Neuronal stem cell (in vitro differentiated cells): ENCODE measurements around the gene PNPLA2. TPM values are rescaled to one million over a fixed set of nuclear protein-coding genes. Genes with fewer than 3 reads are reported as not detected.

Experiments
- DNase-seq: peaks from one replicate; pipeline ENCODE4 v3.0.0-alpha.2; 2013; ENCODE audit warnings: low spot score
- H2AFZ ChIP-seq: one replicate; pipeline ENCODE4 v1.6.1; 2013; ENCODE audit warnings: mild to moderate bottlenecking, low read length, inconsistent platforms
- H2AK5ac ChIP-seq: 2 replicates; pipeline ENCODE4 v1.6.1; 2013; ENCODE audit warnings: low read depth, mild to moderate bottlenecking, inconsistent platforms, low read length, moderate library complexity, mixed read lengths
- H2BK120ac ChIP-seq: 2 replicates; pipeline ENCODE4 v1.6.1; 2013; ENCODE audit warnings: low read depth, mild to moderate bottlenecking, inconsistent platforms, low read length, moderate library complexity, mixed read lengths
- H2BK12ac ChIP-seq: one replicate; pipeline ENCODE4 v1.6.1; 2013; ENCODE audit warnings: low read length, inconsistent platforms
- H2BK15ac ChIP-seq: 2 replicates; pipeline ENCODE4 v1.6.1; 2013; ENCODE audit warnings: mild to moderate bottlenecking, low read length, inconsistent platforms, mixed read lengths
- H2BK5ac ChIP-seq: one replicate; pipeline ENCODE4 v1.6.1; 2013; ENCODE audit warnings: inconsistent platforms, mild to moderate bottlenecking, low read length, moderate library complexity
- H3K14ac ChIP-seq: one replicate; pipeline ENCODE4 v1.6.1; 2013; ENCODE audit warnings: low read length, inconsistent platforms
- H3K18ac ChIP-seq: 2 replicates; pipeline ENCODE4 v1.6.1; 2013; ENCODE audit warnings: low read length, inconsistent platforms
- H3K23ac ChIP-seq: 2 replicates; pipeline ENCODE4 v1.6.1; 2013; ENCODE audit warnings: low read depth, mild to moderate bottlenecking, mixed read lengths, low read length, inconsistent platforms; ENCODE audit not compliant: poor library complexity
- H3K27ac ChIP-seq: replicated peaks from 3 replicates; pipeline ENCODE4 v1.5.1; 2013; ENCODE audit warnings: low read length, inconsistent platforms
- H3K27me3 ChIP-seq, 3 experiments: 2 replicates each; pipeline ENCODE4 v1.6.1; 2013; ENCODE audit warnings: low read length in 3 of 3, mild to moderate bottlenecking in 2 of 3, inconsistent platforms in 1 of 3, low read depth in 1 of 3, mixed read lengths in 1 of 3, moderate library complexity in 1 of 3; ENCODE audit not compliant: control insufficient read depth in 3 of 3, insufficient read depth in 3 of 3
- H3K36me3 ChIP-seq, 2 donors: replicated peaks in 1 of 2; 2 replicates each; pipeline ENCODE4 v1.6.1; 2013; ENCODE audit warnings: low read length in 2 of 2; ENCODE audit not compliant: control insufficient read depth in 2 of 2, insufficient read depth in 2 of 2
- H3K4ac ChIP-seq: 2 replicates; pipeline ENCODE4 v1.6.1; 2013; ENCODE audit warnings: inconsistent platforms, mild to moderate bottlenecking, low read length, moderate library complexity
- H3K4me1 ChIP-seq, 2 donors: 1 replicate in 1 of 2; 2 replicates in 1 of 2; pipeline ENCODE4 v1.6.1; 2013; ENCODE audit warnings: low read length in 2 of 2, low read depth in 1 of 2; ENCODE audit not compliant: control insufficient read depth in 2 of 2, insufficient read depth in 1 of 2
- H3K4me2 ChIP-seq: one replicate; pipeline ENCODE4 v1.6.1; 2013; ENCODE audit warnings: mild to moderate bottlenecking, low read length, inconsistent platforms; ENCODE audit not compliant: insufficient read depth, poor library complexity, severe bottlenecking
- H3K4me3 ChIP-seq, 2 donors: 2 replicates each; pipeline ENCODE4 v1.5.1; 2013; ENCODE audit warnings: low read length in 2 of 2, mild to moderate bottlenecking in 2 of 2, inconsistent platforms in 1 of 2, moderate library complexity in 1 of 2
- H3K79me1 ChIP-seq: one replicate; pipeline ENCODE4 v1.6.1; 2013; ENCODE audit warnings: low read depth, mild to moderate bottlenecking, inconsistent platforms, low read length, moderate library complexity
- H3K9ac ChIP-seq: one replicate; pipeline ENCODE4 v1.6.1; 2013; ENCODE audit warnings: mild to moderate bottlenecking, low read depth, low read length, inconsistent platforms; ENCODE audit not compliant: poor library complexity
- H3K9me3 ChIP-seq, 2 donors: replicated peaks in 1 of 2; 2 replicates each; pipeline versions ENCODE3 to v1.6.1; 2013; ENCODE audit warnings: low read length in 2 of 2, mild to moderate bottlenecking in 2 of 2, inconsistent platforms in 1 of 2, low read depth in 1 of 2, mixed read lengths in 1 of 2, moderate library complexity in 1 of 2; ENCODE audit not compliant: control insufficient read depth in 2 of 2, insufficient read depth in 1 of 2
- H4K8ac ChIP-seq: one replicate; pipeline ENCODE4 v1.6.1; 2013; ENCODE audit warnings: low read depth, mild to moderate bottlenecking, inconsistent platforms, low read length, moderate library complexity
- H4K91ac ChIP-seq: one replicate; pipeline ENCODE4 v1.6.1; 2013; ENCODE audit warnings: low read length, low read depth, mild to moderate bottlenecking, inconsistent platforms; ENCODE audit not compliant: poor library complexity
- WGBS, 2 donors: extraction: QIAGEN DNeasy Blood & Tissue Kit; methylation state at CpG; one replicate each; pipeline ENCODE4 v1.1.7; 2013; ENCODE audit warnings: missing lambda C conversion rate in 2 of 2, mixed read lengths in 1 of 2; ENCODE audit not compliant: insufficient read length in 2 of 2, insufficient replicate concordance in 1 of 2; ENCODE audit errors: extremely low coverage in 2 of 2; 5-methylcytosine and 5-hydroxymethylcytosine counted together
- small RNA-seq: library from polyadenylated mRNA; stranded (forward); fragments of <200 nt; extraction: miRNeasy Mini kit (QIAGEN cat#:217004); gene quantifications from one replicate; pipeline ENCODE3, GENCODE V24; 2013; ENCODE audit not compliant: insufficient read depth

Gene PNPLA2

DNA sequence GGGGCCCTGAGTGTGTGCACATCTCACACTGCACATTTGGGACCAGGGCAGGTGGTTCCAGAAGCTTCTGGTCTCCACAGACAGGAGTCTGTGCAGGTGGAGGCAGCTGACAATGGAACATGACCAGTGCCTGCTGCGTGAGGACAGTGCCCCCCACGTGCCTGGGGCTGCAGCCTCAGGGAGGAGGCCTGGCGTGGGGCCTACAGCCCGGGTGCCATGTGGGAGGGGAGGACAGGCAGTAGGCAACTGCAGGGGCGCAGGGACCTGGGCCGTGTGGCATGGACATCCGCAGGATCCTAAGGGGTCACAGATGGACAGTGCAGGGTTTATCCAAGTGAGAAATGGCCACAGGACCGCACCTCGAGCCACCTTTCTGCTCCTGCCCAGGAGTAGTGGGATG lies 52.8 kb downstream of the PNPLA2 start:
- Histone ChIP-seq H2AK5ac (no peak overlapping the region), H3K9me3 (no peaks in the 10 kb centered on the region), H3K79me1 (peaks cover 5% of the 10 kb centered on the region), H4K91ac (no peak overlapping the region), H3K9ac (no peak overlapping the region), H2BK5ac (no peak overlapping the region), H2AFZ (no peak overlapping the region), H3K36me3 (peaks cover 12 to 34% of the 10 kb centered on the region in 2 donors), H4K8ac (no peak overlapping the region), H3K27ac (no peak overlapping the region), H3K4me2 (no peak overlapping the region), H2BK15ac (no peak overlapping the region), H3K14ac (peak overlapping the region; percentile 47), H3K4me3 (no peak overlapping the region), H3K18ac (no peak overlapping the region), H3K4me1 (peaks cover 0 to 4% of the 10 kb centered on the region in 2 donors), H2BK12ac (peak overlapping the region; percentile 22), H3K27me3 (no peaks in the 10 kb centered on the region), H3K4ac (no peak overlapping the region), H2BK120ac (no peak overlapping the region), H3K23ac (peak overlapping the region; percentile 89)
- WGBS, 2 donors, result no CpG with 5 or more reads among the region's 9 CpGs
- DNase-seq, result no peak

DNA sequence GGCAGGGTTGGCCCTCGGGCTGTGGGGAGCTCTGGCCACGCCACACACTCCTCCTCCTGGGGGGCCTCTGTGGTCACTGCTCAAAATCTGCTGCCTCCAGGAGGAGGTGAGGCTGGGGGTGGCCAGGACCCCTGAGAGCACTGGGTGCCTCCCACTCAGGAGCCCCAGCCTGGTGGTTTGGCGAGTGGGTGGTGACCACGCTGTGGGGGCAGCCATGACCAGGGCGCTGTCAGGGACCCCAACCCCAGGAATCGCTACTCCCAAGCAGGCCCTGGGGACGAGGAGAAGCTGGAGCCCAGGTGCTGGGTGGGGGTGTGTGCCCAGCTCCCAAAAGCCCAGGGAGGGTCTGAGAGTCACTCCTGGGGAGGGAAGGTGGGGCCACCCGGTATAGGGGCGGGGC lies 54.1 kb downstream of the PNPLA2 start:
- Histone ChIP-seq H3K14ac (no peak overlapping the region), H3K4me2 (no peak overlapping the region), H3K9ac (peak overlapping the region; percentile 51), H3K79me1 (peaks cover 7% of the 10 kb centered on the region), H3K4me3 (no peak overlapping the region), H2BK120ac (no peak overlapping the region), H4K91ac (no peak overlapping the region), H3K23ac (peak overlapping the region; percentile 89), H3K36me3 (peaks cover 18 to 36% of the 10 kb centered on the region in 2 donors), H2BK12ac (no peak overlapping the region), H3K18ac (no peak overlapping the region), H2BK15ac (no peak overlapping the region), H3K4ac (no peak overlapping the region), H2AK5ac (no peak overlapping the region), H3K9me3 (no peaks in the 10 kb centered on the region), H4K8ac (no peak overlapping the region), H2BK5ac (peak overlapping the region; percentile 69), H3K27ac (no peak overlapping the region), H3K27me3 (no peaks in the 10 kb centered on the region), H3K4me1 (peaks cover 0 to 4% of the 10 kb centered on the region in 2 donors), H2AFZ (no peak overlapping the region)
- DNase-seq, result no peak
- WGBS, 2 donors, result no CpG with 5 or more reads among the region's 9 CpGs

DNA sequence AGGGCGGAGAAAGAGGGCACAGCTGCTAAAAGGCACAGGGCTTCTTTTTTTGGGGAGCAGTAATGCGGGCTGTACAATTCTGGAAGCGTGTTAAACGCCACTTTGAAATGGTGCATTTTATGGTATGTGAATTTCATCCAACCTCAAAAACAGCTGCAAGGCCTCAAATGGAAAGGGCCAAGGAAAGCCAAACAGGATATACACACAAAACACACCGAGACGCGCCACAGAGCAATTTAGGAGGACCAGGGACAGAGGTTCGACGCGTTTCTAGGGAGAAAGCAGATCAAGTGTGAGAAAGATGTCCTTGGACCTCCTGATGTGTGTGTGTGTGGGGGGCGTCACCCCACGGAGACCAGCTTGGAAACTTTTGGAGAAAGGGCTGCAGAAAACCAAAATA lies 55.0 kb downstream of the PNPLA2 start:
- Histone ChIP-seq H2BK5ac (no peak overlapping the region), H3K27ac (no peak overlapping the region), H2AK5ac (no peak overlapping the region), H2BK120ac (no peak overlapping the region), H2BK15ac (no peak overlapping the region), H3K4me1 (peaks cover 0 to 4% of the 10 kb centered on the region in 2 donors), H3K23ac (no peak overlapping the region), H2AFZ (no peak overlapping the region), H3K36me3 (peaks cover 18 to 37% of the 10 kb centered on the region in 2 donors), H3K9me3 (no peaks in the 10 kb centered on the region), H3K9ac (no peak overlapping the region), H3K4ac (no peak overlapping the region), H3K4me3 (no peak overlapping the region), H4K91ac (no peak overlapping the region), H3K4me2 (no peak overlapping the region), H3K27me3 (no peaks in the 10 kb centered on the region), H3K18ac (no peak overlapping the region), H3K79me1 (peaks cover 4% of the 10 kb centered on the region), H2BK12ac (no peak overlapping the region), H3K14ac (no peak overlapping the region), H4K8ac (no peak overlapping the region)
- no CpG with 5 or more reads among the region's 12 CpGs for WGBS, 2 donors
- DNase-seq, result no peak

Small RNA genes lying within 50 kb of the gene (small RNA-seq; reads per million reads assigned to genes)
- gene SNORA52, result not detected
